Chondrocyte (in vitro differentiated cells): ENCODE results near the gene GNAS. TPM values are rescaled to one million over a fixed set of nuclear protein-coding genes. Genes with fewer than 3 reads are reported as not detected.

Experiments
- DNase-seq: peaks from one replicate; pipeline ENCODE4 v3.0.0; 2021; ENCODE audit warnings: mixed read lengths, low spot score
- H3K27ac Mint-ChIP-seq: one replicate; pipeline ENCODE4 v1.8.0; 2021; ENCODE audit warnings: mild to moderate bottlenecking, moderate library complexity, mixed read lengths; ENCODE audit not compliant: unreplicated experiment
- H3K27me3 Mint-ChIP-seq: 2 replicates; pipeline ENCODE4 v1.8.0; 2021; ENCODE audit warnings: low read depth, mixed read lengths
- H3K36me3 Mint-ChIP-seq: 2 replicates; pipeline ENCODE4 v1.8.0; 2021; ENCODE audit warnings: low read depth, mixed read lengths
- H3K4me1 Mint-ChIP-seq: 2 replicates; pipeline ENCODE4 v1.8.0; 2021; ENCODE audit warnings: low read depth, mild to moderate bottlenecking, mixed read lengths
- H3K4me3 Mint-ChIP-seq: one replicate; pipeline ENCODE4 v1.8.0; 2021; ENCODE audit warnings: mild to moderate bottlenecking, moderate library complexity, mixed read lengths; ENCODE audit not compliant: unreplicated experiment
- H3K9me3 Mint-ChIP-seq: 2 replicates; pipeline ENCODE4 v1.8.0; 2021; ENCODE audit warnings: low read depth, mixed read lengths
- CTCF ChIP-seq: fragments of 200-600 bp; sonication (generic); IDR thresholded peaks from 2 replicates; pipeline ENCODE4 v1.5.0; 2021; ENCODE audit warnings: antibody characterized with exemption, mild to moderate bottlenecking, moderate library complexity
- long read RNA-seq: library from polyadenylated mRNA; stranded (forward); transcript quantifications from one replicate; pipeline ENCODE4 v2.0.0, GENCODE V29; 2021
- total RNA-seq: library from RNA; stranded (reverse); gene quantifications from 3 replicates; pipeline ENCODE4 v1.2.1, GENCODE V29; 2021

The GNAS gene
- 1,127 to 1,393 TPM (median 1,374 TPM) in 3 replicates for total RNA-seq
- long read RNA-seq, transcript GNAS-201 (12 exons, 1,866 nt): minor isoform, 311 of 2,221 reads
- long read RNA-seq, transcript GNAS-207 (13 exons, 1,975 nt): minor isoform, 141 of 2,221 reads
- long read RNA-seq, transcript GNAS-211 (12 exons, 1,931 nt): minor isoform, 558 of 2,221 reads
- long read RNA-seq, transcript GNAS-210 (13 exons, 1,972 nt): major isoform, 823 of 2,221 reads
- long read RNA-seq, partial matches to known transcripts: 52 of 2,221 reads
- long read RNA-seq, other reads (novel, unspliced or antisense): 178 of 2,221 reads

GRCh38 chr20:58852543-58853271, at the start of gene GNAS:
TSS of gene GNAS (plus strand) at chr20:58852716.
- TF ChIP-seq CTCF: peak; percentile 88
- H3K4me1 Mint-ChIP-seq: peaks cover 48% of the 10 kb centered on the region
- peaks cover 1% of the 10 kb centered on the region for H3K36me3 Mint-ChIP-seq
- DNase-seq: no peak
- no peaks in the 10 kb centered on the region for H3K9me3 Mint-ChIP-seq
- H3K4me3 Mint-ChIP-seq: peak within 1 kb of the TSS; percentile 85
- no peak within 1 kb of the TSS for H3K27ac Mint-ChIP-seq
- peaks cover 34% of the 10 kb centered on the region for H3K27me3 Mint-ChIP-seq

- Mint-ChIP-seq H3K4me3 (no peak overlapping the region), H3K4me1 (peaks cover 3% of the 10 kb centered on the region), H3K27me3 (peaks cover 24% of the 10 kb centered on the region), H3K27ac (no peak overlapping the region), H3K36me3 (no peaks in the 10 kb centered on the region), H3K9me3 (no peaks in the 10 kb centered on the region)
- DNase-seq: no peak
- no peak for TF ChIP-seq CTCF
Measured at GRCh38 chr20:58803533-58803932, 49.0 kb upstream of the GNAS start.

- H3K27me3 Mint-ChIP-seq: peaks cover 17% of the 10 kb centered on the region
- H3K27ac Mint-ChIP-seq: no peak overlapping the region
- H3K4me3 Mint-ChIP-seq: no peak overlapping the region
- H3K4me1 Mint-ChIP-seq: peaks cover 6% of the 10 kb centered on the region
- no peaks in the 10 kb centered on the region for H3K9me3 Mint-ChIP-seq
- no peak for TF ChIP-seq CTCF
- no peaks in the 10 kb centered on the region for H3K36me3 Mint-ChIP-seq
- no peak for DNase-seq
Measured at GRCh38 chr20:58807801-58808200, 44.7 kb upstream of the GNAS start.

- Mint-ChIP-seq H3K9me3 (no peaks in the 10 kb centered on the region), H3K4me1 (peaks cover 6% of the 10 kb centered on the region), H3K36me3 (no peaks in the 10 kb centered on the region), H3K27me3 (peaks cover 17% of the 10 kb centered on the region), H3K27ac (no peak overlapping the region), H3K4me3 (no peak overlapping the region)
- no peak for TF ChIP-seq CTCF
- no peak for DNase-seq
Measured at GRCh38 chr20:58808271-58809046, 44.1 kb upstream of the GNAS start.
